Upper lobe of left lung (tissue), 6 donors: ENCODE measurements around the gene P2RY11. TPM values are rescaled to one million over a fixed set of nuclear protein-coding genes. Genes with fewer than 3 reads are reported as not detected.

Source experiments
- ATAC-seq, 2 donors: fragments of 200-7000 bp; cut with Tn5 transposase; one replicate each; pipeline ENCODE4 v1.9.1; 2022; ENCODE audit warnings: mild to moderate bottlenecking in 2 of 2, moderate library complexity in 2 of 2; ENCODE audit not compliant: low FRiP score in 2 of 2
- DNase-seq, 2 donors: peaks; one replicate each; pipeline ENCODE4 v3.0.0-alpha.2; 2019 to 2020
- H3K27ac ChIP-seq, 4 donors: fragments of 200-600 bp; sonication (generic); one replicate each; pipeline ENCODE4 v1.5.1; 2016 to 2019
- H3K27me3 ChIP-seq, 4 donors: fragments of 200-600 bp; sonication (generic); one replicate each; pipeline ENCODE4 v1.5.1; 2017 to 2019
- H3K36me3 ChIP-seq, 4 donors: fragments of 200-600 bp; sonication (generic); one replicate each; pipeline ENCODE4 v1.5.1; 2016 to 2019
- H3K4me1 ChIP-seq, 4 donors: fragments of 200-600 bp; sonication (generic); one replicate each; pipeline ENCODE4 v1.5.1; 2018 to 2019
- H3K4me3 ChIP-seq, 4 donors: fragments of 200-600 bp; sonication (generic); one replicate each; pipeline ENCODE4 v1.5.1; 2017 to 2019; ENCODE audit warnings: mild to moderate bottlenecking in 2 of 4, moderate library complexity in 1 of 4
- H3K9me3 ChIP-seq, 4 donors: fragments of 200-600 bp; sonication (generic); one replicate each; pipeline ENCODE4 v1.5.1; 2018 to 2019
- EP300 ChIP-seq, 4 donors: sonication (generic); formaldehyde crosslinking; IDR thresholded peaks; one replicate each; pipeline ENCODE4 v1.5.1; 2017; ENCODE audit warnings: antibody characterized with exemption in 4 of 4, control low read depth in 2 of 4
- POLR2A ChIP-seq, 4 donors: fragments of 450-650 bp; IDR thresholded peaks; one replicate each; pipeline ENCODE4 v1.5.1; 2016 to 2017; ENCODE audit warnings: antibody characterized with exemption in 4 of 4, mild to moderate bottlenecking in 2 of 4
- POLR2AphosphoS5 ChIP-seq, 2 donors: sonication (generic); formaldehyde crosslinking; IDR thresholded peaks; one replicate each; pipeline ENCODE4 v1.5.1; 2017; ENCODE audit warnings: antibody characterized with exemption in 2 of 2
- WGBS, 2 donors: methylation state at CpG; one replicate each; pipeline ENCODE4 v1.1.5; 2017 to 2018; 5-methylcytosine and 5-hydroxymethylcytosine counted together
- total RNA-seq, 6 donors: library from RNA; depleted of rRNA in 4 of 6; stranded (reverse); fragments of >200 nt in 4 of 6; gene quantifications; one replicate each; pipeline versions ENCODE4 v1.1.0 to v1.2.1, GENCODE V29; 2016 to 2021
- TF ChIP-seq, protein P1 (sequence below), 6 experiments: fragments of 450-650 bp in 4 of 6; fragments of 200-600 bp in 2 of 6; sonication (generic) in 2 of 6; IDR thresholded peaks; one replicate each; pipeline ENCODE4 v1.5.1; 2016 to 2019; ENCODE audit warnings: antibody characterized with exemption in 6 of 6
- donor health status: DM: no; HTN: no; CAD: no; lungs with moderate emphysema.
- donor health status: DM: no; HTN: yes; CAD: no; lungs with severe emphysema.

P2RY11 gene
- total RNA-seq, 6 donors from 2014 or later = 5.4 to 36.7 (median 15.3) TPM

DNA sequence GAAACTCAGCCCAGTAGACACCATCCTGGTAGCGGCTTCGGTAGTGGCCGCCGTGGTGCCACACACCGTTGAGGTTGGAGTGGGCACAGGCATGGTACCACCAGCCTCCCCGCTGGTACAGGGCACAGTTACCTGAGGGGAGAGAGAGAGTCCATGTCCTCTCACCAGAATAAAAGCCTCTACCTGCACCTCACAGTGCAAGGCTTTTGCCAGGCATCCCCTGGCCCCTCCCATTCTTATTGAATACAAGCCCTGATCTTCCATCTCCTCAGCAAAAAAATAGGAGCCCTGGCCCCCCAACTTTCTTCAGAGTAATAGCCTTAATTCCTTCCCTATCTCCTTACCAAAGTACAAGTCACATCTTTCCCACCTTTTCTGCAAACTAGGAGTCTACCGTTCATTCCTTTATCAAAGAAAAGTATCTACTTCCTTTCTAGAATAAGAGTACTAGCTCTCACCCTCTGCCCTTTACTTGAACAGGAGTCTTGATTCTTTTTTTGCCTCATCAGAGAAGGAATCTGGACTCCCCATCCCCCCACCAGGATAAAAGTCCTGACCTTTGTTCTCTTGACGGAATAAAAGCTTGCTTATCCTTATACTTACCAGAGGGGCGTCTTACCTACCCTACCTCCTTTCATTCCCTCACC is 18.7 kb upstream of the P2RY11 start:
- Histone ChIP-seq H3K4me3 (no peak overlapping the region), H3K27ac (no peak overlapping the region), H3K9me3 (no peaks in the 10 kb centered on the region), H3K27me3 (no peaks in the 10 kb centered on the region), H3K4me1 (peaks cover 7 to 15% (median 11%) of the 10 kb centered on the region in 4 donors), H3K36me3 (peaks cover 0 to 45% (median 26%) of the 10 kb centered on the region in 4 donors)
- TF ChIP-seq POLR2AphosphoS5 (IDR thresholded peaks at IDR 0.05) = no peak
- TF ChIP-seq EP300 (IDR thresholded peaks at IDR 0.05) = no peak
- TF ChIP-seq, protein P1, sequence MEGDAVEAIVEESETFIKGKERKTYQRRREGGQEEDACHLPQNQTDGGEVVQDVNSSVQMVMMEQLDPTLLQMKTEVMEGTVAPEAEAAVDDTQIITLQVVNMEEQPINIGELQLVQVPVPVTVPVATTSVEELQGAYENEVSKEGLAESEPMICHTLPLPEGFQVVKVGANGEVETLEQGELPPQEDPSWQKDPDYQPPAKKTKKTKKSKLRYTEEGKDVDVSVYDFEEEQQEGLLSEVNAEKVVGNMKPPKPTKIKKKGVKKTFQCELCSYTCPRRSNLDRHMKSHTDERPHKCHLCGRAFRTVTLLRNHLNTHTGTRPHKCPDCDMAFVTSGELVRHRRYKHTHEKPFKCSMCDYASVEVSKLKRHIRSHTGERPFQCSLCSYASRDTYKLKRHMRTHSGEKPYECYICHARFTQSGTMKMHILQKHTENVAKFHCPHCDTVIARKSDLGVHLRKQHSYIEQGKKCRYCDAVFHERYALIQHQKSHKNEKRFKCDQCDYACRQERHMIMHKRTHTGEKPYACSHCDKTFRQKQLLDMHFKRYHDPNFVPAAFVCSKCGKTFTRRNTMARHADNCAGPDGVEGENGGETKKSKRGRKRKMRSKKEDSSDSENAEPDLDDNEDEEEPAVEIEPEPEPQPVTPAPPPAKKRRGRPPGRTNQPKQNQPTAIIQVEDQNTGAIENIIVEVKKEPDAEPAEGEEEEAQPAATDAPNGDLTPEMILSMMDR (IDR thresholded peaks at IDR 0.05) = no peak
- no peak for TF ChIP-seq POLR2A (IDR thresholded peaks at IDR 0.05)
- WGBS, 2 donors = 88 to 95% methylated on average over 9 of the region's 9 CpGs
- ATAC-seq (no peak), DNase-seq (no peak)

DNA sequence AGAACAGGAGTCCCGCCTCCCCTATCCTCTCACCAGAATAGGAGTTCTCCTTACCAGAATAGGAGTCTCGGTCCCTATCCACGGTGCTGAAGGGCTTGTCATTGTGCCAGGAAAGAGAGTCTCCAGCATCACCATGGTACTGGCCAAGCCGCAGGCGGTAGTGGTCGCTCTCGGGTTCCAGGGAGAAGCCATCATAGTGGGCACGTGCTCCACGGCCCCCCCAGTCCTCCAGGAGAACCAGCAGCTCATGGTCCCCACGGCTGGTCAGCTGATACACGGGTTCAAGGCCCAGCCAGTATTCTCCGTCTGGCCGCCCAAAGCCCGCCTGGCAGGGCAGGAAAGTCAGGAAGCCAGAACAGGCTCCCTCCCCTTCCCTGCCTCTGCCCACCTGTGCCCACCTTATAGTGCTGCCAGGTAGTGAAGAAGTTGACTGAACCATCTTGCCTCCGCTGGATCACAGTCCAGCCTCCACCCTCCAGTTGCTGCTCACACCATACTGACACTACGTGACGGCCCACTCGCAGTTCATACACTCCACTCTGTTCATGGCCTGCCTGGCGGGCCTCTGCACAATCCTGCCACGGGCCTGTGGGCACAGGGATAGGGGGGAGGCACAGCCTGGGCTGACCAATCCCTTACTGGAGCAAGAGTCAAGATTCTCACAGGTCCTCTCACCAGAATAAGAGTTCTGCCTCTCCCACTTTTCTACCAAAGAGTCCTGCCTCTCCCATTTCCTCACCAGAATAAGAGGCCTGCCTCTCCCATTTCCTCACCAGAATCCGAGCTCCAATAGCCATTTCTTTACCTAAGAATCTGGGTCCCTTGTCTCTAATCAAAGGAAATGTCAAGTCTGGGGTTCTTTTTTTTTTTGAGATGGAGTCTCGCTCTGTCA is 18.0 kb upstream of the P2RY11 start:
- TF ChIP-seq EP300 (IDR thresholded peaks at IDR 0.05) (no peak), POLR2AphosphoS5 (IDR thresholded peaks at IDR 0.05) (no peak), POLR2A (IDR thresholded peaks at IDR 0.05) (no peak)
- TF ChIP-seq, protein P1 (IDR thresholded peaks at IDR 0.05) = no peak
- no peaks in the 10 kb centered on the region for H3K27me3 ChIP-seq
- 90 to 92% methylated on average over 16 to 21 of the region's 22 CpGs for WGBS, 2 donors
- no peak overlapping the region for H3K27ac ChIP-seq
- ATAC-seq (no peak), DNase-seq (peak in 1 of 2 donors; percentile 50)
- H3K9me3 ChIP-seq = no peaks in the 10 kb centered on the region
- peaks cover 7 to 15% (median 11%) of the 10 kb centered on the region in 4 donors for H3K4me1 ChIP-seq
- H3K4me3 ChIP-seq = no peak overlapping the region
- peaks cover 0 to 45% (median 26%) of the 10 kb centered on the region in 4 donors for H3K36me3 ChIP-seq

GRCh38 chr19:10095622-10095947 is 15.9 kb upstream of the P2RY11 start:
- ATAC-seq = no peak
- peak overlapping the region; percentile 17 to 83 (median 66) for H3K27ac ChIP-seq

GRCh38 chr19:10095948-10096614 is 15.4 kb upstream of the P2RY11 start:
- 20 to 30% methylated on average over 3 to 15 of the region's 97 CpGs for WGBS, 2 donors
- TF ChIP-seq POLR2A (IDR thresholded peaks at IDR 0.05) = peak in 1 of 4 donors; percentile 79
- TF ChIP-seq, protein P1 (IDR thresholded peaks at IDR 0.05) = peak in 5 of 6 experiments; percentile 6 to 52 (median 29)
- peak in 1 of 2 donors; percentile 34 for TF ChIP-seq POLR2AphosphoS5 (IDR thresholded peaks at IDR 0.05)
- TF ChIP-seq EP300 (IDR thresholded peaks at IDR 0.05) = no peak
- peak overlapping the region; percentile 60 to 83 (median 78) for H3K27ac ChIP-seq
- peaks cover 0 to 26% (median 15%) of the 10 kb centered on the region in 4 donors for H3K36me3 ChIP-seq
- no peaks in the 10 kb centered on the region for H3K27me3 ChIP-seq
- peaks cover 7 to 15% (median 11%) of the 10 kb centered on the region in 4 donors for H3K4me1 ChIP-seq
- H3K4me3 ChIP-seq = peak overlapping the region; percentile 28 to 61 (median 57)
- ATAC-seq = peak; percentile 91 to 94
- DNase-seq = peak; percentile 91 to 99
- H3K9me3 ChIP-seq = no peaks in the 10 kb centered on the region

More at GRCh38 chr19:10095622-10095947, 15.9 kb upstream of the P2RY11 start:
- TF ChIP-seq POLR2A (IDR thresholded peaks at IDR 0.05) (no peak), POLR2AphosphoS5 (IDR thresholded peaks at IDR 0.05) (no peak), EP300 (IDR thresholded peaks at IDR 0.05) (no peak)
- TF ChIP-seq, protein P1 (IDR thresholded peaks at IDR 0.05) = no peak
- DNase-seq = no peak
- Histone ChIP-seq H3K4me1 (peaks cover 7 to 15% (median 11%) of the 10 kb centered on the region in 4 donors), H3K9me3 (no peaks in the 10 kb centered on the region), H3K4me3 (peak overlapping the region in 3 of 4 donors; percentile 33 to 61 (median 54)), H3K27me3 (no peaks in the 10 kb centered on the region), H3K36me3 (peaks cover 0 to 30% (median 19%) of the 10 kb centered on the region in 4 donors)
- 43 to 58% methylated on average over 6 to 7 of the region's 7 CpGs for WGBS, 2 donors
